Measurements from ENCODE around the gene LIFR.

LIFR gene

GRCh38 chr5:38554403-38554802, 2.0 kb downstream of the LIFR start:
- no peak for TF ChIP-seq CTCF (IDR thresholded peaks at IDR 0.05; ENCODE audit: low read depth, low read length)
- peak overlapping the region in 1 of 2 donors; percentile 76 for H3K4me3 ChIP-seq (replicated peaks in 1 of 2; ENCODE audit: low read depth in 2 of 2, low read length in 2 of 2)
- DNase-seq (ENCODE audit: low read depth in 2 of 2), result no peak

GRCh38 chr5:38553001-38553521, 3.4 kb downstream of the LIFR start:
- no peak for TF ChIP-seq CTCF (IDR thresholded peaks at IDR 0.05; ENCODE audit: low read depth, low read length)
- no peak for DNase-seq (ENCODE audit: low read depth in 2 of 2)
- H3K4me3 ChIP-seq (replicated peaks in 1 of 2; ENCODE audit: low read depth in 2 of 2, low read length in 2 of 2), result no peak overlapping the region

- TF ChIP-seq CTCF (IDR thresholded peaks at IDR 0.05; ENCODE audit: low read depth, low read length), result peak; percentile 73
- peak; percentile 71 to 75 for DNase-seq (ENCODE audit: low read depth in 2 of 2)
These were observed 5.1 kb downstream of the LIFR start for GRCh38 chr5:38551030-38552017.

GRCh38 chr5:38548064-38548759, 8.2 kb downstream of the LIFR start:
- TF ChIP-seq CTCF (IDR thresholded peaks at IDR 0.05; ENCODE audit: low read depth, low read length), result no peak
- no peak overlapping the region for H3K4me3 ChIP-seq (replicated peaks in 1 of 2; ENCODE audit: low read depth in 2 of 2, low read length in 2 of 2)
- DNase-seq (ENCODE audit: low read depth in 2 of 2), result no peak

More at GRCh38 chr5:38551030-38552017, 5.1 kb downstream of the LIFR start:
- H3K4me3 ChIP-seq (replicated peaks in 1 of 2; ENCODE audit: low read depth in 2 of 2, low read length in 2 of 2), result no peak overlapping the region

- DNase-seq (ENCODE audit: low read depth in 2 of 2), result peak; percentile 35 to 71
- no peak for TF ChIP-seq CTCF (IDR thresholded peaks at IDR 0.05; ENCODE audit: low read depth, low read length)
- no peak overlapping the region for H3K4me3 ChIP-seq (replicated peaks in 1 of 2; ENCODE audit: low read depth in 2 of 2, low read length in 2 of 2)
These were observed 9.2 kb downstream of the LIFR start for GRCh38 chr5:38547257-38547656.

- peak in 1 of 2 donors; percentile 25 for DNase-seq (ENCODE audit: low read depth in 2 of 2)
- no peak for TF ChIP-seq CTCF (IDR thresholded peaks at IDR 0.05; ENCODE audit: low read depth, low read length)
These were observed 9.7 kb downstream of the LIFR start for GRCh38 chr5:38546691-38547146.

More at GRCh38 chr5:38546691-38547146, 9.7 kb downstream of the LIFR start:
- no peak overlapping the region for H3K4me3 ChIP-seq (replicated peaks in 1 of 2; ENCODE audit: low read depth in 2 of 2, low read length in 2 of 2)

All from cardiac fibroblast (primary cell).